GOT3 (cell line): ENCODE measurements around the gene SMPD1.

Experiments used
- DNase-seq: peaks from one replicate; lab custom pipeline; 2025; ENCODE audit warnings: mixed read lengths; lab: John Stamatoyannopoulos, UW

SMPD1 gene

GRCh38 chr11:6414874-6415328, 24.6 kb downstream of the SMPD1 start:
- DNase-seq, result no peak

- DNase-seq, result no peak
Measured at GRCh38 chr11:6415797-6416196, 25.5 kb downstream of the SMPD1 start.

- DNase-seq, result no peak
Measured at GRCh38 chr11:6417907-6418556, 27.8 kb downstream of the SMPD1 start.

- DNase-seq, result no peak
Measured at GRCh38 chr11:6418557-6419008, 28.3 kb downstream of the SMPD1 start.

GRCh38 chr11:6419009-6419631, 28.8 kb downstream of the SMPD1 start, which contains the start of gene APBB1:
APBB1 (minus strand) TSS chr11:6419094; CDS start chr11:6411347, 7,747 bp downstream.
- DNase-seq, result no peak

GRCh38 chr11:6420677-6421076, 30.4 kb downstream of the SMPD1 start:
- no peak for DNase-seq

- DNase-seq, result no peak
Measured at GRCh38 chr11:6427516-6427915, 37.2 kb downstream of the SMPD1 start.

GRCh38 chr11:6431861-6432260, 41.6 kb downstream of the SMPD1 start:
- DNase-seq, result peak; percentile 18

GRCh38 chr11:6433998-6434660, 43.9 kb downstream of the SMPD1 start:
- no peak for DNase-seq

- no peak for DNase-seq
Measured at GRCh38 chr11:6437423-6437822, 47.1 kb downstream of the SMPD1 start.

- no peak for DNase-seq
Measured at GRCh38 chr11:6437993-6438392, 47.7 kb downstream of the SMPD1 start.

GRCh38 chr11:6438979-6439571, 48.8 kb downstream of the SMPD1 start:
- no peak for DNase-seq

- no peak for DNase-seq
Measured at GRCh38 chr11:6440906-6441358, 50.7 kb downstream of the SMPD1 start, which contains the start of gene HPX. HPX (minus strand) TSS chr11:6440987; CDS start chr11:6440963, 24 bp downstream.

- no peak for DNase-seq
Measured at GRCh38 chr11:6442441-6442840, 52.2 kb downstream of the SMPD1 start.

- no peak for DNase-seq
Measured at GRCh38 chr11:6443269-6444003, 53.2 kb downstream of the SMPD1 start.
